ENCODE measurements around the gene LLCFC1. TPM values are rescaled to one million over a fixed set of nuclear protein-coding genes. Genes with fewer than 3 reads are reported as not detected.

LLCFC1 gene
- polyA plus RNA-seq, 1 of the 3 experiments (the other 2 are of a cell fraction): not detected

DNA sequence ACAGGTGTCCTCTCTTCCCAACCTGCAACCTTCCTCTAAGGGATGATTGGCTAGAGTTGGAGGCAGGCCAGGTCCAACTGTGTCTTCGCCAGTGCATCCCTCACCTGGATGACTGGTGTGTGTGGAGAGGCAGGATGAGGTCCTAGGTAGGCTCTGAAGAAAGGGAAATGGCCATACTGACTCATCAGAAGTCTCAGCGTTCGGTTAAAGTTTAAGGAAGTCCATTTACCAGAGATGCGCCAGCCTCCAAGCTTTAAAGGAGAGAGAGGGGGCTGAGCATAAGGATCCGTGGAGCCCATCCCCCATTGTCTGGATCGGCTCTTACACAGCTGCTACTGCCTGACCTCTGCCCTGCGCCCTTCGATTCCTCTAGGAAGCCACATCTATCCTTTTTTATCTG lies 18.4 kb downstream of the LLCFC1 start:
- H3K9ac ChIP-seq: no peak overlapping the region
- H3K27me3 ChIP-seq (ENCODE audit: insufficient read depth): peaks cover 20% of the 10 kb centered on the region; the same call in 1 of the 2 replicates
- no peak overlapping the region for H3K27ac ChIP-seq (ENCODE audit: low read depth in 2 of 2, low read length in 1 of 2)
- H3K79me2 ChIP-seq (ENCODE audit: insufficient read depth): no peaks in the 10 kb centered on the region
- no peaks in the 10 kb centered on the region for H3K36me3 ChIP-seq (replicated peaks in 1 of 2; ENCODE audit: control insufficient read depth in 1 of 2, insufficient read depth in 2 of 2, low read length in 1 of 2)
- CTCF ChIA-PET: no interaction called here
- no peak overlapping the region for H3K4me3 ChIP-seq (ENCODE audit: low read depth in 2 of 2, low read length in 1 of 2)
- no peaks in the 10 kb centered on the region for H3K9me3 ChIP-seq
- H3K4me1 ChIP-seq (ENCODE audit: control insufficient read depth in 1 of 2, insufficient read depth in 2 of 2, low read depth in 1 of 2, low read length in 1 of 2): no peaks in the 10 kb centered on the region
- H3K4me2 ChIP-seq: no peak overlapping the region
- no peaks in the 10 kb centered on the region for H3K9me2 ChIP-seq
- DNase-seq: no peak
- POLR2A ChIA-PET: no interaction called here
- TF ChIP-seq RFX5 (IDR thresholded peaks at IDR 0.05; ENCODE audit: low read length): no peak
- TF ChIP-seq MXI1 (IDR thresholded peaks at IDR 0.05; ENCODE audit: low read depth, low read length): no peak
- TF ChIP-seq, protein P1, sequence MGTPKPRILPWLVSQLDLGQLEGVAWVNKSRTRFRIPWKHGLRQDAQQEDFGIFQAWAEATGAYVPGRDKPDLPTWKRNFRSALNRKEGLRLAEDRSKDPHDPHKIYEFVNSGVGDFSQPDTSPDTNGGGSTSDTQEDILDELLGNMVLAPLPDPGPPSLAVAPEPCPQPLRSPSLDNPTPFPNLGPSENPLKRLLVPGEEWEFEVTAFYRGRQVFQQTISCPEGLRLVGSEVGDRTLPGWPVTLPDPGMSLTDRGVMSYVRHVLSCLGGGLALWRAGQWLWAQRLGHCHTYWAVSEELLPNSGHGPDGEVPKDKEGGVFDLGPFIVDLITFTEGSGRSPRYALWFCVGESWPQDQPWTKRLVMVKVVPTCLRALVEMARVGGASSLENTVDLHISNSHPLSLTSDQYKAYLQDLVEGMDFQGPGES (IDR thresholded peaks at IDR 0.05; ENCODE audit: low read depth, low read length): no peak
- WGBS (ENCODE audit: low lambda C conversion rate): 31% methylated on average over 8 of the region's 8 CpGs
- H2AFZ ChIP-seq (ENCODE audit: low read depth): no peak overlapping the region
- H3F3A ChIP-seq (replicated peaks; ENCODE audit: insufficient read depth): no peaks in the 10 kb centered on the region
- H4K20me1 ChIP-seq (ENCODE audit: insufficient read depth): no peaks in the 10 kb centered on the region

DNA sequence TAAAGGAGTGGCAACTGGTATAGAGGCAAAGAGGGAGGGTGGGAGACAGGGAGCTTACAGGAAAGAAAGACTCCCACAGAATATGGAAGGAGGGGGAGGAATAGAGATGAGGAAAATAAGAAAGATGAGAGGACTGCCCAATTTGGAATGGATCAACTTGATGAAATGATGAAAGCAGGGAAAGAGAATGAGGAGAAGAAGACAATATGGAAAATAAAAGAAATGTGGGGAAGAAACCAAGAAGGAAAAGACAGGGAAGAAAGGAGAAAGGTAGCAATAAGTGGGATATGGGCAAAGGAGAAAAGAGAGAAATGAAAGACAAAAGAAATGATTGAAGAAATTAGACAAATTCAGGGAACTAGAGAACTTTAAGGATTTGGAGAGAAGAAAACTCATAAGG lies 19.9 kb downstream of the LLCFC1 start:
- no peak for DNase-seq
- POLR2A ChIA-PET: no interaction called here
- Histone ChIP-seq H3F3A (replicated peaks; ENCODE audit: insufficient read depth) (no peaks in the 10 kb centered on the region), H2AFZ (ENCODE audit: low read depth) (no peak overlapping the region), H3K79me2 (ENCODE audit: insufficient read depth) (no peaks in the 10 kb centered on the region), H3K36me3 (replicated peaks in 1 of 2; ENCODE audit: control insufficient read depth in 1 of 2, insufficient read depth in 2 of 2, low read length in 1 of 2) (no peaks in the 10 kb centered on the region), H3K27me3 (ENCODE audit: insufficient read depth) (peaks cover 30% of the 10 kb centered on the region; the same call in 1 of the 2 replicates), H3K4me1 (ENCODE audit: control insufficient read depth in 1 of 2, insufficient read depth in 2 of 2, low read depth in 1 of 2, low read length in 1 of 2) (no peaks in the 10 kb centered on the region), H3K9me3 (no peaks in the 10 kb centered on the region), H3K4me2 (no peak overlapping the region), H3K9me2 (no peaks in the 10 kb centered on the region), H3K9ac (no peak overlapping the region), H3K4me3 (ENCODE audit: low read depth in 2 of 2, low read length in 1 of 2) (no peak overlapping the region), H3K27ac (ENCODE audit: low read depth in 2 of 2, low read length in 1 of 2) (no peak overlapping the region), H4K20me1 (ENCODE audit: insufficient read depth) (no peaks in the 10 kb centered on the region)
- CTCF ChIA-PET: no interaction called here
- no peak for TF ChIP-seq FOXM1 (IDR thresholded peaks at IDR 0.05; ENCODE audit: low read depth)
- TF ChIP-seq RFX5 (IDR thresholded peaks at IDR 0.05; ENCODE audit: low read length): no peak
- TF ChIP-seq, protein P2, sequence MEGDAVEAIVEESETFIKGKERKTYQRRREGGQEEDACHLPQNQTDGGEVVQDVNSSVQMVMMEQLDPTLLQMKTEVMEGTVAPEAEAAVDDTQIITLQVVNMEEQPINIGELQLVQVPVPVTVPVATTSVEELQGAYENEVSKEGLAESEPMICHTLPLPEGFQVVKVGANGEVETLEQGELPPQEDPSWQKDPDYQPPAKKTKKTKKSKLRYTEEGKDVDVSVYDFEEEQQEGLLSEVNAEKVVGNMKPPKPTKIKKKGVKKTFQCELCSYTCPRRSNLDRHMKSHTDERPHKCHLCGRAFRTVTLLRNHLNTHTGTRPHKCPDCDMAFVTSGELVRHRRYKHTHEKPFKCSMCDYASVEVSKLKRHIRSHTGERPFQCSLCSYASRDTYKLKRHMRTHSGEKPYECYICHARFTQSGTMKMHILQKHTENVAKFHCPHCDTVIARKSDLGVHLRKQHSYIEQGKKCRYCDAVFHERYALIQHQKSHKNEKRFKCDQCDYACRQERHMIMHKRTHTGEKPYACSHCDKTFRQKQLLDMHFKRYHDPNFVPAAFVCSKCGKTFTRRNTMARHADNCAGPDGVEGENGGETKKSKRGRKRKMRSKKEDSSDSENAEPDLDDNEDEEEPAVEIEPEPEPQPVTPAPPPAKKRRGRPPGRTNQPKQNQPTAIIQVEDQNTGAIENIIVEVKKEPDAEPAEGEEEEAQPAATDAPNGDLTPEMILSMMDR (IDR thresholded peaks at IDR 0.05): no peak
- TF ChIP-seq GABPA (IDR thresholded peaks at IDR 0.05; ENCODE audit: low read depth): no peak
- TF ChIP-seq NRF1 (IDR thresholded peaks at IDR 0.05; ENCODE audit: low read depth, low read length): no peak
- no peak for TF ChIP-seq RXRA (IDR thresholded peaks at IDR 0.05; ENCODE audit: borderline replicate concordance, low read depth)
- TF ChIP-seq TAF1 (IDR thresholded peaks at IDR 0.05; ENCODE audit: borderline replicate concordance, low read depth, low read length): no peak
- TF ChIP-seq, protein P3, sequence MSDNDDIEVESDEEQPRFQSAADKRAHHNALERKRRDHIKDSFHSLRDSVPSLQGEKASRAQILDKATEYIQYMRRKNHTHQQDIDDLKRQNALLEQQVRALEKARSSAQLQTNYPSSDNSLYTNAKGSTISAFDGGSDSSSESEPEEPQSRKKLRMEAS (IDR thresholded peaks at IDR 0.05; ENCODE audit: low read depth): no peak
- TF ChIP-seq MEF2A (IDR thresholded peaks at IDR 0.05; ENCODE audit: borderline replicate concordance, low read depth): no peak
- TF ChIP-seq MXI1 (IDR thresholded peaks at IDR 0.05; ENCODE audit: low read depth, low read length): no peak
